ENCODE results near the gene IFI27L1.

- no peak for TF ChIP-seq GATA2 (IDR thresholded peaks at IDR 0.05; ENCODE audit: low read depth, low read length)
- TF ChIP-seq GATA3 (IDR thresholded peaks at IDR 0.05; ENCODE audit: low read depth, low read length), result no peak
Observed at GRCh38 chr14:94043756-94044475, 37.2 kb upstream of the IFI27L1 start.
